T47D (cell line): ENCODE measurements around the gene C9orf72.

ENCODE experiments used
- DNase-seq, 2 experiments: peaks; one replicate each; pipeline versions ENCODE4 v3.0.0 to v3.0.0-alpha.2; 2011 to 2012; ENCODE audit warnings: low read depth in 1 of 2, low spot score in 1 of 2
- JUND ChIP-seq: IDR thresholded peaks from 2 replicates; pipeline ENCODE4 v1.6.1; 2012; ENCODE audit warnings: low read depth
- in situ Hi-C: cut with HindIII; loops from 2 replicates; pipeline ENCODE4 v1.10.0; 2016; ENCODE audit warnings: low sequenced_read_pairs, low pct_unique_long_range_greater_than_20kb

Gene C9orf72

GRCh38 chr9:27545471-27545870 lies 27.8 kb downstream of the C9orf72 start:
- peak in 1 of 2 experiments; percentile 44 for DNase-seq
- in situ Hi-C loops: no loop called here
- TF ChIP-seq JUND: no peak

- in situ Hi-C loops: no loop called here
These were observed 30.8 kb downstream of the C9orf72 start for GRCh38 chr9:27542508-27542907.

GRCh38 chr9:27541740-27542139 lies 31.5 kb downstream of the C9orf72 start:
- TF ChIP-seq JUND: no peak

More at GRCh38 chr9:27542508-27542907, 30.8 kb downstream of the C9orf72 start:
- no peak for TF ChIP-seq JUND
- DNase-seq: no peak

GRCh38 chr9:27540502-27540901 lies 32.8 kb downstream of the C9orf72 start:
- in situ Hi-C loops: no loop called here
- TF ChIP-seq JUND: no peak
- DNase-seq: no peak

More at GRCh38 chr9:27541740-27542139, 31.5 kb downstream of the C9orf72 start:
- no peak for DNase-seq
- in situ Hi-C loops: no loop called here

GRCh38 chr9:27539479-27540441 lies 33.5 kb downstream of the C9orf72 start:
- in situ Hi-C loops: no loop called here
- peak in 1 of 2 experiments; percentile 14 for DNase-seq
- no peak for TF ChIP-seq JUND

DNA sequence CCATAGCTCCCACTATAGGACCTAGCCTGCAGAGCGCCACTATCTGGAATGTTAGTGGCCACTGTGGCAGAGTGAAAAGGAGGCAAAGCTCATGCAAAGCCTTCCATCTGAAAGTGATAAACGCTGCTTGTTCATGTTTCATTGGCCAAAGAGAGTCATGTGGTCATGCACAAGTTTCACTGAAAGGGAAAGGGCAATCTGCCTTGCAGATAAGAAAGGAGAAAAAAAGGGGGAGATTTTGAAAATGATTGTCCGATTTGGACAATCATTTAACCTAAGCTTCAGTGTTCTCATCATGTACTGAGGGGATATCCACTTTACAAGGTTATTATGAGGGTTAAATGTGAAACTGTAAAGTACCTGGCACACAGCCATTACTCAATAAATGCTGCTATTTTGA lies 34.6 kb downstream of the C9orf72 start:
- TF ChIP-seq JUND: no peak
- DNase-seq: no peak
- in situ Hi-C loops: no loop called here

GRCh38 chr9:27537756-27538155 lies 35.5 kb downstream of the C9orf72 start:
- TF ChIP-seq JUND: no peak
- in situ Hi-C loops: no loop called here
- DNase-seq: no peak

- peak in 1 of 2 experiments; percentile 52 for DNase-seq
- no peak for TF ChIP-seq JUND
- in situ Hi-C loops: no loop called here
These were observed 36.2 kb downstream of the C9orf72 start for GRCh38 chr9:27537027-27537435.

- TF ChIP-seq JUND: no peak
- in situ Hi-C loops: no loop called here
- no peak for DNase-seq
These were observed 37.1 kb downstream of the C9orf72 start for GRCh38 chr9:27536168-27536567.

DNA sequence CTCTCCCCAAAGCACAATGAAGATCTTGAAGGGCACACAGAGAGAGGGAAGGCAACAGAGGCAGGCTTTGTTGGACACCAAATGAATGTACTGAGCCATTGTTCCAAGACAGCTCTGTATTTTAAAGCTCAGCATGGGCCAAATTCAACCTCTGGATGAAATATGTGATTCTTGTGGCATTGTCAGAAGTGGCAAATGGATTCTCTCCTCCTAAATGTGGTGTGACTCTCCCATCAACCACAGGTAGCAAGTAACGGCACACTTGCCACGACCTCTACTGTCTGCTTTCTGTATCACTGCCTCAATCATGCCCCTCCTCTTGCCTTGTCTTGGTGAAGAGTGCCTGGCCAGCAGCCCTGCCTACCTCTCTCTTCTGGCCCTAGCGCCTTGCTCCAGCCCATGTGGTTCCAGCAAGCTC lies 37.6 kb downstream of the C9orf72 start:
- no peak for TF ChIP-seq JUND
- DNase-seq: peak in 1 of 2 experiments; percentile 42
- in situ Hi-C loops: no loop called here

DNA sequence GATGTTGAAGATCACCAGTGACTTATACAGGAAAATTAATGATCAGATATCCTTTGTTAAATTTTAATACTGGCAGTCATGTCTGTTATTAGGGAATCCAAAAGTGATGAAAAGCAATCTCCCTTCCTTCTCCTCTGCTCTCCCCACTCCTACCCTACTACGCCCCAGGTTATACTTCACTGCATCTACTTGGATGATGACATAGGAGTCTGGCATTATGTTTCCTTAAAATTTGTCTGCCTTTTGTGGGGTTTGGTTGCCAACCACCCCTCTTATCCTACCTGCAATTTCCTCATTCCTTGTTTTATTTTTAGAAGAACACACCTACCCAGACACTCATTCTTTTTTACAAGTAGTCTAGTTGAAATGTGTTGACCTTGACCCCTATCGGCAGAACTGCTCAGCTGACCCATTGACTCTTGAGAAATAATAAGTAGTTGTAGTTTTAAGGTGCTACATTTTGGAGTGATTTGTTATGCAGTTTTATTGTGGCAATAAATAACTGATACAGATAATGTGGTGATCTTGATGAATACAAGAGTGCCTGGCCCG lies 38.5 kb downstream of the C9orf72 start:
- DNase-seq: no peak
- in situ Hi-C loops: no loop called here
- TF ChIP-seq JUND: no peak

DNA sequence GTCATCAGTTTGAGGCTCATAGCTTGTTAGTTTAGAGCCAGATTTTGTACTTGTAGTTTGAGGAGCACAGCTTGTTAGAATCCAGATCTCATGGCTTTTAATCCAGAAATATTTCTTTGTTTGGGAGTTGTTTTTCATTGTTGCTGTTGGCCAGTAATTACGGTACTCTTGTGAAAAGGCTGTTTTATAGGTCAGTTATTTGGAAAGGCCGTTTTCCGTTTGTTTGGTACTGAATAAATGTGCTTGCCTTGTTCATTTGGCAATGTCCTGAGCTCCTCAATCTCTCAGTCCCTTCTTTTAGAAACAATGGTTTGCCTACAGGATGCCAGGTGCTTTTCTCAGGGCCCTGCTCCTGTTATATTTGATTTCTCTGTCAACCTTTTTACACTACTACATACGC lies 39.1 kb downstream of the C9orf72 start:
- no peak for TF ChIP-seq JUND
- DNase-seq: no peak
- in situ Hi-C loops: no loop called here

GRCh38 chr9:27533311-27533710 lies 40.0 kb downstream of the C9orf72 start:
- TF ChIP-seq JUND: no peak
- in situ Hi-C loops: no loop called here
- DNase-seq: no peak
